ENCODE results near the gene KDELR3.

- TF ChIP-seq POLR2AphosphoS5 (IDR thresholded peaks at IDR 0.05; ENCODE audit: low read depth, low read length) (no peak), TAF1 (IDR thresholded peaks at IDR 0.05; ENCODE audit: borderline replicate concordance, low read depth, low read length) (no peak)
These were observed 23.1 kb upstream of the KDELR3 start for GRCh38 chr22:38444783-38445182.

Data from GM12892 (cell line).